CD4-positive, alpha-beta T cell treated with Interleukin-6 at 100 ng/mL for 8 hours (primary cell): ENCODE data around the gene LILRA5.
"Not testable (repeated sequence)": the region's sequence is repeated elsewhere in the genome, so short reads cannot be mapped to it uniquely, and the experiment has no call there.

Source experiments
- DNase-seq: peaks from one replicate; pipeline ENCODE4 v3.0.0-alpha.2; 2020; ENCODE audit warnings: mixed read lengths, low spot score

The LILRA5 gene

DNA sequence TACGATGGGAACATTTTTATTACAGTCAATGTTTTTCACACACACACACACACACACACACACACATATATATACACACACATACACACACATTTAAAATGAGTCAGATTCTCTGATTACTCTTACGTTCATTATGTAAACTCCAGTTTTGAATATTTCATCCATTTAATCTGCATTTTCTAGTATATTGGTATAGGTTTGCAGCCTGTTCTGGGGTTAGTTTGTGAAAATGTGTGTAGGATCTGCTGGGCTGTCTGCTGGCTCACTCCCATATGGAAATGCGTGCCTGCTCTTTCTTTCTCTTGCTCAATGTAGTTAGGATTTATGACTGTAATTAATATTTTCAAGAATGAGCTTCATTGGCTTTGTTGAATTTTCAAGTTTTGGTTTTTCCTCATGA is 39.1 kb downstream of the LILRA5 start:
- no peak for DNase-seq

DNA sequence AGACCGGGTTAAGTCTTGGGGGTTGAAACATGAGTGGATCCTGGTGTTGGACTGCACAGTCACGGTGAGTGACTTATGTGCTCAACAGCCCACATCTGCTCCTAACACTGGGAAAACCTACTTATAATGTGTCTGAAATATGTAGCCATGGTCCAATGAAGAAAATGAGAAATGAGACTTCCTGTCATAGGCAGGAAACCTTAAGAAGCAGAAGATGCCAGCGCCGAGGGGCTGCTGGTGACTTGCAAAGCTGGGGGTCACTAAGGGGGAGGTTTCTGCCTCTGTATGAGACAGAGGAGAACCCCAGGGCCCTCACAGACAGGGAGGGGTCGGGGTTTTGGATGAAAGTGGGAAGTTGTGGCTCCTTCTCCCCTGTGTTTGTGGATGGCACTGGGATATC is 40.8 kb downstream of the LILRA5 start:
- DNase-seq: not testable (repeated sequence)

DNA sequence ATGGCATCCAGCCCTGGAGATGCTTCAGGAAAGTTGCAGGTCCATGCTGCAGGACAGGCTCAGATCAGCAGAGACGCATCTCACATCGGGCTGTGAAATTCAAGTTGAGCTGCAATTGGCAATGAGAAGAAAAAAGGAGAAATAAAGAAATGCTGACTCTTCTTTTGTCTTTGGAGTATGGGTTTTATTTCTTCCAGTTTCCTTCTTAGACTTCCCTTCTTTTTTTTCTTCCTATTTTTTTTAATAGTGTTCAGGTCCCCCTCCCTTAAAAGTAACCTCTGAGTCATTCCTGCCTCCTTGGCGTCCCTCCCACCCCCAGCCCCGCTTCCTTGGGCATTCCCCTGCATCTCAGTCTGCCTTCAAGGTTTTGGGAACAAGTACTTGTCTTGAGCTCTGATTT is 41.4 kb downstream of the LILRA5 start:
- not testable (repeated sequence) for DNase-seq

DNA sequence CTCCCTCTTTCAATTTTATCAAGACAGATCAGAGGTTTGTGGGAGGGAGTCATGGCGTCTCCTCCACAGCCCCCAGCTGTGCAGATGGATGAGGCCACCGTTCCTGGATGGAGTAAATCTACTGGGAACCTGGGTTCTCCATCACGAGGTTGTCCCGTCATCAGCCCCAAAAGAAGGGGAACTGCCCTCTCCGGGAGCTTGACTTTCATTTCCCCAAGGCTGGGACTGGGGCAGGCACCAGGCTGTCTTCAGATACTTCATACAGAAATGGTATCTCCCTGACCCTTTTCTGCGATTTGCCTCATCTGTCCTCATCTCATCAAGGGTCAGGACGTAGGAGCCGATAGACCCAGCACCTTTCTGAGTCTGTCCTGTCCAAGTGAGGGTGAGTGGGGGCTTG is 41.9 kb downstream of the LILRA5 start:
- no peak for DNase-seq

DNA sequence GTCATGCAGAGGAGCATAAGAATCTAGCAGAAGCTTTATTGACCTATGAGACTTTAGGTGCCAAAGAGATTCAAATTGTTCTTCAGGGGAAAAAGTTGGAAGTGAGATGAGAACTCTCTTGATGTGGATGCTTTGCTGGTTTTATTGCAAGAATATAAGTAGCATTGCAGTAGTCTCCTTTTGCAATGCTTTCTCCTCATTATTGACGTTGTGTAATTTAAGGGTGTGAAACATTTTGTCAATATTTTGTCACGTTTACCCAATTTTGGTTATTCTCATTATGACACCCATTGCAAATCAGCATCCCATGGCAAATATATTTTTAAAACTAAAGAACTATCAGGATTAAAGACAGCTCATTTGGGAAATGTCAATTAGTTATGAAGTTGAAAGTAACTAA is 44.0 kb downstream of the LILRA5 start:
- DNase-seq: no peak

DNA sequence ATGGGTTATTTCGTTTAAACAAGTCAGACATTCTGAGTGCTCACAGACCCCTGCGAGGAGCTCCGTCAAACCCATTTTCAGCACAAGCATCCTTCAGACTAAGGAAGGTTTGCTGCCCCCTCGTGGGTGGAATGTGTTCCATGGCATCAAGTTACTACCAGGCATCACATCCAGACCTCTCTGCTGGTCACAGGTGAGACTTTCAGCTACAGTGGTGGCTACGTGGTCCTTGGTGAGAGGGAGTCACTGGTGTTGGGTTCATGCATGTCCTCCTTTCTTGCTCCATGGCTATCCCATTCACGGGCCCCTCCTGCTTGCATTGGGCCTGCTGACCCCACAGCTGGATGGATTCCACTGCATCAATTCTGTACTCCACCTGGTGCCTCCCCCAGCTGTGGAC is 46.8 kb downstream of the LILRA5 start:
- DNase-seq: peak; percentile 49

DNA sequence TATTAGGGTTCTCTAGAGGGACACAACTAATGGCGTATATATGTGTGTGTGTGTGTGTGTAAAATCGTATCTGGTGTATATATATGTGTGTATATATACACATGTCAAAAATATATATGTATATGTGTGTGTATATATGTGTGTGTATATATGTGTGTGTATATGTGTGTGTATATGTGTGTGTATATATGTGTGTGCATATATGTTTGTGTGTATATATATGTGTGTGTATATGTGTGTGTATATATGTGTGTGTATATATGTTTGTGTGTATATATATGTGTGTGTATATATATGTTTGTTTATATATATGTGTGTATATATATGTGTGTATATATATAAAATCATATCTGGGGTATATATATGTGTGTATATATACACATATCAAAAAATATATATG is 50.5 kb downstream of the LILRA5 start:
- DNase-seq: no peak

DNA sequence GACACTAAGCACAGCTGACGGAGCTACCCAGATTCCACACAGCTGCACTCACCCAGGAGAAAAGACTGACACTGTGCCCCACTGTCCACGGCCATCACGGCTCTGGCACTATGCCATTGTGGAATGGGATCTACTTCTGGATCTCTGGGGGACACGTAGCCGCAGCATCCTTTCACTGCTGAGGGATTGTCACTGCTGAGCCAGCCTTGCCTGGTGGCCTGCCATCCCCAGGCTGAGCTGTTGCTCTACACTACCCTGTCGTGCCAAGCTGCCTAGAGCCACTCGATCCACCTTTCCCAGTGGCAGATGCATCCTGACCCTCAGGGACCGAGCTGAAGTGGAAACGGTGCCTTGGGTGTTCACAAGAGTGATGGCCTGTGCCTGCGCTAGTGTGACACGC is 50.9 kb downstream of the LILRA5 start:
- no peak for DNase-seq

DNA sequence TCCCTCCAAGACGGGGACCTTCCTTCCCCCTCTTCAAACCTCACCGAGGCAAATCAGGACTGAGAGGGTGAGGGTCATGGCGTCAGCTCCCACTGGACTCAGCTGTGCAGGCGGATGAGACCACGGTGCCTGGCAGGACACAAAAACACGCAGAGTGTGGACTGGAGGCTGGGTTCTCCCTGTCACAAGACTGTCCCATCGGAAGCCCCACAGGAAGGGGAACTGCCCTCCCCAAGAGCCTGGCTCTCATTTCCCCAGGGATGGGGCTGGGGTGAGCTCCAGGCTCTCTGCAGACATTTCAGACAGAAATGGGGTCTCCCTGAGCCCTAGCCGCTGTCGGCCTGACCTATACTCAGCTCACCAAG is 55.9 kb downstream of the LILRA5 start, which contains the start of gene LILRB5:
Gene LILRB5, minus strand, starts transcription at position 158 of the 365 bp plus-strand sequence. Its CDS starts 80 bp downstream, at position 78.
- no peak for DNase-seq
